Cardiac fibroblast (primary cell): ENCODE data around the gene AKNA.
A peak's percentile ranks its signal among the peaks of the same experiment; 100 is the strongest.

Experiments
- DNase-seq, 2 donors: peaks; one replicate each; pipeline versions ENCODE4 v3.0.0 to v3.0.0-alpha.2; 2010; ENCODE audit warnings: low read depth in 2 of 2
- H3K4me3 ChIP-seq, 2 donors: replicated peaks in 1 of 2; 1 replicate in 1 of 2; 2 replicates in 1 of 2; pipeline ENCODE4 v1.5.1; 2011; ENCODE audit warnings: low read depth in 2 of 2, low read length in 2 of 2, mild to moderate bottlenecking in 2 of 2, moderate library complexity in 1 of 2
- TF ChIP-seq, protein P1 (sequence below): IDR thresholded peaks from one replicate; pipeline ENCODE4 v1.5.1; 2011; ENCODE audit warnings: low read depth, mild to moderate bottlenecking, low read length, inconsistent platforms

The AKNA gene

DNA sequence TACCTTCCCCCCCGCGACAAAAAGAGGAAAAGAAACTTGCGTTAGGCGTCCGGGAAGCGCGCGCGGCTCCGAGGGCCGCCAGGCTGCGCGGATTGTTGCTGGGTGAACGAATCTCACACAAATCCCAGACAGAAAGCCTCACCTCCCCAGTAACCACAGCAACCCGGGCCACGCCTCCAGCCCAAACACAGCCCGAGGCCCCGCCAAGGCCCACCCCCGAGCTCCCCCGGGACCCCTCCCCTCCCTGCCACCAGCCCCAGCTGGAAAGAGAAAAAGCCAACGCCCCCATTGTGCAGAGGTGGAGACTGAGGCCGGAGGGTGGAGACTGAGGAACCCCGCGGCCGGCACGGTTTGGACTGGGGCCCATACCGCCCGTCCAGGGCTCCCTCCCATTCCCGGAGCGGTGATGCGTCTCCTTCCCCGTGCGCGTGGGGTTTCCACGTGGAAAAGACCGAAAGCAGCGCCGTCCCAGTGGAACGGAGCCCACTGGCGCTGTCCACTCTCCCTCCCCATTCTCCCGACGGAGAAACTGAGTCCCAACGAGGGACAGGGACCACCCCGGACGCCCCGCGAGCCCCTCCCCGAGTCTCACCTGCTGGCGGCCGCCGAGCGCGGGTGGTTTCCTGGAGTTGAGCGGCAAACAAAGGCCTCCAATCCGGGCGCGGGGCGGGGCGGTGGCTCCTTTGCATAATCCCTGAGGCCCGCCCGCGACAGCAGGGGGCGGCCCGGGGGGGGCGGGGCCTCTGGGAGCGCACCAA, 10.2 kb upstream of the AKNA start:
- TF ChIP-seq, protein P1, sequence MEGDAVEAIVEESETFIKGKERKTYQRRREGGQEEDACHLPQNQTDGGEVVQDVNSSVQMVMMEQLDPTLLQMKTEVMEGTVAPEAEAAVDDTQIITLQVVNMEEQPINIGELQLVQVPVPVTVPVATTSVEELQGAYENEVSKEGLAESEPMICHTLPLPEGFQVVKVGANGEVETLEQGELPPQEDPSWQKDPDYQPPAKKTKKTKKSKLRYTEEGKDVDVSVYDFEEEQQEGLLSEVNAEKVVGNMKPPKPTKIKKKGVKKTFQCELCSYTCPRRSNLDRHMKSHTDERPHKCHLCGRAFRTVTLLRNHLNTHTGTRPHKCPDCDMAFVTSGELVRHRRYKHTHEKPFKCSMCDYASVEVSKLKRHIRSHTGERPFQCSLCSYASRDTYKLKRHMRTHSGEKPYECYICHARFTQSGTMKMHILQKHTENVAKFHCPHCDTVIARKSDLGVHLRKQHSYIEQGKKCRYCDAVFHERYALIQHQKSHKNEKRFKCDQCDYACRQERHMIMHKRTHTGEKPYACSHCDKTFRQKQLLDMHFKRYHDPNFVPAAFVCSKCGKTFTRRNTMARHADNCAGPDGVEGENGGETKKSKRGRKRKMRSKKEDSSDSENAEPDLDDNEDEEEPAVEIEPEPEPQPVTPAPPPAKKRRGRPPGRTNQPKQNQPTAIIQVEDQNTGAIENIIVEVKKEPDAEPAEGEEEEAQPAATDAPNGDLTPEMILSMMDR = no peak
- peak; percentile 90 to 94 for DNase-seq

DNA sequence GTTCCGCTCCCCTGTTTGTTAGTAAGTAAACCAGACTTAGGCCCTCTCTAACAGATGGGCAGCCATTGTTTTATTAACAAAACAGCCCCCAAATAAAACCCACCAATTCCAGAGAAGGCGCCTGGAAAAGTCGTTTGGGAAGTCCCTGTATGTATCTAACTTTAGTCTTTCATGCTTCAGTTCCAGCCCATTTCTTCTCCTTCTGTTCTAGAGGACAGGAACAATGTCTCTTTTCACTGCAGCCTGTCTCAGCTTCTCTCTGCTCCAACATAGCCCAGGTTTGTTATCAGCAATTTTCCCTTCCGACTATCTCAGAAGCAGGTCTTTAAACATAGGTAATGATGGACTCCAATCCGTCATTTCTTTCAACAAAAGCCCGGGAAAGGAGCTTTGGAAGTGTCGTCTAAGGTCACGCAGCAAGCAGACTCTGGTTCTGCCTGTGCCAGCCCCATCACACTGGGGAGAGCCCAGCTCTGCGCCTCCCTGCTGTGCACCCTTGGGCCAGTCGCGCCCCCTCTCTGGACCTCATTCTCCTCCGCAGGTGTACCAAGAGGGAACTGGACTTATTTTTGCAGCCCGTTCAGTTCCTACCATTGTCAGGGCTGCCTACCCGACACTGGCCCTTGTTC, 9.6 kb upstream of the AKNA start:
- no peak for DNase-seq
- peak overlapping the region; percentile 87 to 92 for H3K4me3 ChIP-seq
- TF ChIP-seq, protein P1 = no peak

More for the DNA sequence above, 10.2 kb upstream of the AKNA start:
- peak overlapping the region; percentile 87 to 92 for H3K4me3 ChIP-seq

DNA sequence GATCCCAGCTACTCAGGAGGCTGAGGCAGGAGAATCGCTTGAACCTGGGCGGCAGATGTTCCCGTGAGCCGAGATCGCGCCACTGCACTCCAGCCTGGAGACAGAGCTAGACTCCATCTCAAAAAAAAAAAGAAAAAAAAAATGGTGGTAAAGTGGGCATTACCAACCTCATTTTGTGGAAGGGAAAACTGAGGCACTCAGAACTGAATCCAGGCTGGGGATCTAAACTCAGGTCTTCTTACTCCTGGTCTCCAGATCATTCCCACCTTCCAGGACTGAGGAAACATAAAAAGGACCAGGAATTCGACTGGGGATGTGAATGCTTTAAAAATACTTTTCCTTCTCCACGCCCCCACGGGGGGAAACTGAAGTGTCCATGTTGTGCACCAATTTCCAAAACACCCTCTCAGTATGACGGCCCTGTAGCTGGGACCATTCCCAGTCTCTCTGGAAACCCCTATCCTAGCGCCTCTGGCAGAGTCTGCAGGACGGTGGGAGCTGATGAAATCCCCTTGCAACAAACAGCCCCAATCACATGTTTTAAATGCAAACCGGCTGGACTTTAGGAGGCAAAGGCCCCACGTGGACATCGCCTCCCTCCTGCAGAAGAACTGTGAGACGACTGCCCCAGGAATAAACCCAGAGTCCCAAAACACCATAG, 8.9 kb upstream of the AKNA start:
- peak overlapping the region in 1 of 2 donors; percentile 87 for H3K4me3 ChIP-seq
- TF ChIP-seq, protein P1 = no peak
- DNase-seq = peak; percentile 46 to 75

DNA sequence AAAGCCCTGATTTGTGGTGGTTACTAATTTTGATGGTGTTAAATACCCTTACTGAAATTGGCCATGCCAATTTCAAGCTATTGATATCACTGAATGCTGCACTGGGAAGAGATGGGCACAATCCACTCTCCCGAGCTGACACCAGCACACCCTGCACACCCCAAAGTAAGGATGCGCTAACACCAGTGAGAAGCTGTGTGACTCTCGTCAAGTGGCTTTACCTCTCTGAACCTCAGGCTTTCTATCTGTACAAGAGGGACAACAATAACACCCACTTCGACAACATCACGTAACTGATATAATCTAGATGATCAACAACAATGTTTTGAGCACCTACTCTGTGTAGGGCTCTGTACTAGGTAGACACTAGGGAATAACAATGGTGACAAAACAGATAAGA, 8.0 kb upstream of the AKNA start:
- H3K4me3 ChIP-seq = no peak overlapping the region
- no peak for DNase-seq
- TF ChIP-seq, protein P1 = no peak

DNA sequence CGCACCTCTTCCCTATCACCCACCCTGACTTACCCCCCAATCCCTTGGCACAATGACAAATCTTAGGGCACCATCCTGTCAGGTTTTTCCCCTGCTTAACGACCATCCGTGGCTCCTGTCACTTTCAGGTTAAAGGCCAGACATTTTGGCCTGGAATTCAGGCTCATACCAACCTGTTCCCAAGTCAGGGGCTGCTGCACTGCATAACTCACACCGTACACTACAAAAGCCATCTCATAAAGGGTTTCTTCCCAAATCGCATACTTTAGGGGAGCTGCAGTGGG, 7.5 kb upstream of the AKNA start:
- DNase-seq = no peak
- no peak overlapping the region for H3K4me3 ChIP-seq
- TF ChIP-seq, protein P1 = no peak

DNA sequence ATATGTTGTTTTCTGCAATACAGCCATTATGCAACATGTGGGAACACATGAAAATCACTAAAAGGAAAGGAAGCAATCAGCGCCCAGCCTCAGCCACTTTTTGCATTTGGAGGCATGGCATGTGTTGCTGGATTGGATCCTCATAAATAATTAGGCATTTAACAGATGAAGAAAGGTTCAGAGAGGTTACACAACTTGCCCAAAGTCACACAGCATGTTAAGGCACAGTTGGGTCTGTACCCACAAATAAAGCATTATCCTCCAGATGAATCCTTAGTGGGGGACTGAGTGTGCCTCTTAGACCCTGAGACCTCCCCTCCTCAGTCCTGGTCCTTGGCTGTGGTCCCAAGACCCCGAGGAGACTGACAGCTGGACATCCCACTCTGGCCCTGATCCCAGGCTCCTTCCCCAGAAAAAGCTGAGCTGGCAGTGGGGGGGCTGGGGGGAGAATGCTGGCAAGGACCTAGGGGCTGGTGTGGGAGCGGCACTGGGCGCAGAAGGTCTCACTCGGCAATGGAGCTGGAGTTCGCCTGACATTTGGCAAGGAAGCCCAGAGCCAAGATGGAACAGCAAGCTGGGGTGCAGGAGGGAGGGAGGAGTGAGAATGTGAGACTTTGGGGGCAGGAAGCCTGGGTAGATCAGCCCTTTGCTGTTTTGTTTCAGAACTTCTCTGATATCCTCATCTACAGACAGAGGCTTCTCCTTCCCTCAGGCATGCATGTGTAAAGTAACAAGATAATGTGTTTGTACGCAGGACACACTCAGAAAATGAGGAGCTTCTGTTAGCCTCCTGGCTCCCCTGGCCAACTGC, 6.9 kb upstream of the AKNA start:
- DNase-seq = no peak
- no peak overlapping the region for H3K4me3 ChIP-seq
- TF ChIP-seq, protein P1 = no peak
